ENCODE results near the gene ERMP1. TPM values are rescaled to one million over a fixed set of nuclear protein-coding genes. Genes with fewer than 3 reads are reported as not detected.

Gene ERMP1
- total and polyA plus RNA-seq, 2 donors (not counting 3 experiments of a cell fraction or from before 2014, with no cell fraction given): 9.7 to 16.6 TPM

DNA sequence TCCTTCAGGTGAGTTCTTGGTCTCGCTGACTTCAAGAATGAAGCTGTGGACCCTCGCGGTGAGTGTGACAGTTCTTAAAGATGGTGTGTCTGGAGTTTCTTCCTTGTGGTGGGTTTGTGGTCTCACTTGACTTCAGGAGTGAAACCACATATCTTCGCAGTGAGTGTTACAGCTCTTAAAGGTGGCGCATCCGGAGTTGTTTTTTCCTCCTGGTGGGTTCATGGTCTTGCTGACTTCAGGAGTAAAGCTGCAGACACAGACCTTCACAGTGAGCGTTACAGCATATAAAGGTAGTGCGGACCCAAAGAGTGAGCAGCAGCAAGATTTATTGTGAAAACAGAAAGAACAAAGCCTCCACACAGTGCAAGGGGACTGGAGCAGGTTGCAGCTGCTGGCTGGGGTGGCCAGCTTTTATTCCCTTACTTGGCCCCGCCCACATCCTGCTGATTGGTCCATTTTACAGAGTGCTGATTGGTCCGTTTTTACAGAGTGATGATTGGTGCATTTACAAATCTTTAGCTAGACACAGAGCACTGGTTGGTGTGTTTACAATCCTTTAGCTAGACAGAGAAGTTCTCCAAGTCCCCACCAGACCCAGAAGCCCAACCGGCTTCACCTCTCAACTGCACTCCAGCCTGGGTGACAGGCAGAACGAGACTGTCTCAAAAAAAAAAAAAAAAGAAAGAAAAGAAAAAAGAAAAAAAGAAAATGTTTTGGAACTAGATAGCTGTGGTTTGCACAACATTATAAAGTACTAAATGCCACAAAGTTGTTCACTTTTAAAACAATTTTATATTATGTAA lies 9.1 kb upstream of the ERMP1 start:
- ChIA-PET CTCF (interaction anchor here (1.0 to 4.0 kb wide), 3 partner anchors 9 to 213 kb away, joined by 3 to 45 read pairs (median 4); partner anchors contain the start of gene ERMP1), POLR2A (interaction anchor here (0.6 to 0.7 kb wide), 2 partner anchors 10 to 15 kb away, joined by 3 to 4 read pairs; no protein-coding TSS in a partner anchor)
- Histone ChIP-seq H3K27ac (ENCODE audit: insufficient read depth, low read depth, low read length) (no peak overlapping the region), H4K20me1 (replicated peaks; ENCODE audit: control insufficient read depth, extremely low read depth, insufficient read depth, low read length) (no peaks in the 10 kb centered on the region), H3K79me2 (ENCODE audit: control insufficient read depth, insufficient read depth, low read length) (no peaks in the 10 kb centered on the region), H2AFZ (ENCODE audit: low read depth, low read length) (no peak overlapping the region), H3K4me3 (replicated peaks in 1 of 3; ENCODE audit: insufficient read depth in 1 of 3, low read depth in 1 of 3, low read length in 3 of 3) (no peak overlapping the region), H3K4me1 (ENCODE audit: control insufficient read depth, extremely low read depth, insufficient read depth, low read length) (peaks cover 42% of the 10 kb centered on the region), H3K9ac (replicated peaks; ENCODE audit: extremely low read depth, insufficient read depth, low read length) (no peak overlapping the region), H3K36me3 (ENCODE audit: control insufficient read depth in 2 of 2, extremely low read depth in 1 of 2, insufficient read depth in 2 of 2, low read length in 2 of 2) (no peaks in the 10 kb centered on the region), H3K9me1 (replicated peaks; ENCODE audit: control insufficient read depth, extremely low read depth, insufficient read depth, low read length) (no peaks in the 10 kb centered on the region), H3K9me3 (replicated peaks; ENCODE audit: control insufficient read depth, insufficient read depth, low read length) (no peaks in the 10 kb centered on the region), H3K4me2 (ENCODE audit: insufficient read depth, low read length) (no peak overlapping the region), H3K27me3 (ENCODE audit: control insufficient read depth in 2 of 2, insufficient read depth in 2 of 2, low read length in 2 of 2) (no peaks in the 10 kb centered on the region)
- intact Hi-C loops (cut with micrococcal nuclease) (no loop called here), dilution Hi-C loops (cut with MboI; ENCODE audit: extremely low pct_ligation_motif_present, low sequenced_read_pairs) (no loop called here)
- no peak for FAIRE-seq
- TF ChIP-seq JUN (IDR thresholded peaks at IDR 0.05; ENCODE audit: borderline replicate concordance, insufficient read depth, insufficient read length, low read depth): no peak
- DNase-seq (ENCODE audit: low read depth, low spot score): no peak
- no TSS peak for BruUV-seq (replicated peaks)

DNA sequence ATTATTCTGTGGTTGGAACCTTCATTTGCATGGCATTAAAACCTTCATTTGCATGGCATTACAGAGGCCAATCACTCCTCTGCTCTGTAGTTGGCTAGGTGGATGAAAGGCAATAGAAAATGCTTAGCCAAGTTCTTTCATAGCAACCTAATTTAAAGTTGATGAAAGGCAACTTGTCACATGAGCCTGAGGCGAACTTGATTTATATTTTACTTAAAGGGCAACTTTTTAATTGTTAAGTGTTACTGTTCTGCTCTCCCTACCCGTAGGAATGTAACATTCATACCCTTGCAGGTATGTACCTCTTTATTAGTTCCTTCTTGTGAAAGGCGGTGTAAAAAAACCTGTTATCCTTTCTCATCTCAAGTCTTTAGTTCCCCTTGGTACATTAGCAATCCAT lies 7.9 kb upstream of the ERMP1 start:
- CTCF ChIA-PET: no interaction called here

More for the DNA sequence above, 7.9 kb upstream of the ERMP1 start:
- Histone ChIP-seq H3K9me1 (replicated peaks; ENCODE audit: control insufficient read depth, extremely low read depth, insufficient read depth, low read length) (no peaks in the 10 kb centered on the region), H3K36me3 (ENCODE audit: control insufficient read depth in 2 of 2, extremely low read depth in 1 of 2, insufficient read depth in 2 of 2, low read length in 2 of 2) (no peaks in the 10 kb centered on the region), H3K9ac (replicated peaks; ENCODE audit: extremely low read depth, insufficient read depth, low read length) (no peak overlapping the region), H3K4me1 (ENCODE audit: control insufficient read depth, extremely low read depth, insufficient read depth, low read length) (peaks cover 42% of the 10 kb centered on the region), H3K27ac (ENCODE audit: insufficient read depth, low read depth, low read length) (no peak overlapping the region), H3K27me3 (ENCODE audit: control insufficient read depth in 2 of 2, insufficient read depth in 2 of 2, low read length in 2 of 2) (no peaks in the 10 kb centered on the region), H3K9me3 (replicated peaks; ENCODE audit: control insufficient read depth, insufficient read depth, low read length) (no peaks in the 10 kb centered on the region), H4K20me1 (replicated peaks; ENCODE audit: control insufficient read depth, extremely low read depth, insufficient read depth, low read length) (no peaks in the 10 kb centered on the region), H3K79me2 (ENCODE audit: control insufficient read depth, insufficient read depth, low read length) (no peaks in the 10 kb centered on the region), H2AFZ (ENCODE audit: low read depth, low read length) (no peak overlapping the region), H3K4me3 (replicated peaks in 1 of 3; ENCODE audit: insufficient read depth in 1 of 3, low read depth in 1 of 3, low read length in 3 of 3) (no peak overlapping the region), H3K4me2 (ENCODE audit: insufficient read depth, low read length) (no peak overlapping the region)
- DNase-seq (ENCODE audit: low read depth, low spot score) (no peak), FAIRE-seq (no peak)
- dilution Hi-C loops (cut with MboI; ENCODE audit: extremely low pct_ligation_motif_present, low sequenced_read_pairs) (no loop called here), intact Hi-C loops (cut with micrococcal nuclease) (no loop called here)
- TF ChIP-seq JUN (IDR thresholded peaks at IDR 0.05; ENCODE audit: borderline replicate concordance, insufficient read depth, insufficient read length, low read depth): no peak
- no peak for TF ChIP-seq FOS (IDR thresholded peaks at IDR 0.05; ENCODE audit: borderline replicate concordance, insufficient read depth, low read length)
- TF ChIP-seq GATA2 (IDR thresholded peaks at IDR 0.05; ENCODE audit: insufficient read depth, insufficient read length, low read depth, low read length): no peak
- no peak for TF ChIP-seq EZH2 (IDR thresholded peaks at IDR 0.05; ENCODE audit: borderline replicate concordance, low read depth, low read length, severe bottlenecking)
- no peak for TF ChIP-seq POLR2A (IDR thresholded peaks at IDR 0.05; ENCODE audit: low read depth, low read length)
- TF ChIP-seq POLR2AphosphoS5 (IDR thresholded peaks at IDR 0.05; ENCODE audit: insufficient read depth, low read depth, low read length): no peak
- BruUV-seq (replicated peaks): no TSS peak
- POLR2A ChIA-PET: no interaction called here

Data from endothelial cell of umbilical vein (primary cell).